GM23338 (cell line): Measurements from ENCODE around the gene TTC31.

Source experiments
- CREB1 ChIP-seq: fragments of 250-450 bp; sonication (Bioruptor Pico); IDR thresholded peaks from 2 replicates; pipeline ENCODE4 v1.5.0; 2020; ENCODE audit warnings: low read depth, mild to moderate bottlenecking, moderate library complexity
- EZH2 ChIP-seq: fragments of 200-600 bp; sonication (generic); IDR thresholded peaks from one replicate; pipeline ENCODE4 v1.8.0; 2017; ENCODE audit warnings: antibody characterized with exemption, mild to moderate bottlenecking, low read depth; ENCODE audit not compliant: unreplicated experiment
- EZH2phosphoT487 ChIP-seq: fragments of 200-600 bp; sonication (generic); IDR thresholded peaks from one replicate; pipeline ENCODE4 v1.8.1; 2018; ENCODE audit warnings: antibody characterized with exemption; ENCODE audit not compliant: unreplicated experiment
- NANOG ChIP-seq: IDR thresholded peaks from 2 replicates; pipeline ENCODE4 v1.6.1; 2016; ENCODE audit warnings: antibody characterized with exemption, borderline replicate concordance
- POLR2AphosphoS5 ChIP-seq: IDR thresholded peaks from 2 replicates; pipeline ENCODE4 v1.6.1; 2016; ENCODE audit warnings: antibody characterized with exemption, low read depth
- REST ChIP-seq: IDR thresholded peaks from one replicate; pipeline ENCODE4 v1.6.1; 2018; ENCODE audit warnings: antibody characterized with exemption; ENCODE audit not compliant: unreplicated experiment
- STAT1 ChIP-seq: IDR thresholded peaks from one replicate; pipeline ENCODE4 v1.6.1; 2016; ENCODE audit warnings: antibody characterized with exemption; ENCODE audit not compliant: unreplicated experiment
- ZNF114 ChIP-seq: fragments of 250-450 bp; sonication (Bioruptor Pico); IDR thresholded peaks from 2 replicates; pipeline ENCODE4 v1.5.0; 2020; ENCODE audit warnings: mild to moderate bottlenecking, moderate library complexity
- TF ChIP-seq, protein P1 (sequence below), 2 experiments: fragments of 200-600 bp in 1 of 2; sonication (generic) in 1 of 2; conservative IDR thresholded peaks; 2 replicates each; pipeline versions ENCODE4 v1.5.1 to v1.6.1; 2016 to 2017; ENCODE audit warnings: antibody characterized with exemption in 2 of 2, low read depth in 2 of 2, mild to moderate bottlenecking in 2 of 2, moderate library complexity in 1 of 2
- TF ChIP-seq, protein P2 (sequence below): IDR thresholded peaks from 2 replicates; pipeline ENCODE4 v1.6.1; 2016; ENCODE audit warnings: antibody characterized with exemption
- TF ChIP-seq, protein P3 (sequence below): fragments of 250-450 bp; sonication (Bioruptor Pico); IDR thresholded peaks from 2 replicates; pipeline ENCODE4 v1.5.0; 2020; ENCODE audit warnings: mild to moderate bottlenecking, moderate library complexity

GRCh38 chr2:74507926-74508520 lies 25.1 kb downstream of the TTC31 start:
- TF ChIP-seq, protein P1, sequence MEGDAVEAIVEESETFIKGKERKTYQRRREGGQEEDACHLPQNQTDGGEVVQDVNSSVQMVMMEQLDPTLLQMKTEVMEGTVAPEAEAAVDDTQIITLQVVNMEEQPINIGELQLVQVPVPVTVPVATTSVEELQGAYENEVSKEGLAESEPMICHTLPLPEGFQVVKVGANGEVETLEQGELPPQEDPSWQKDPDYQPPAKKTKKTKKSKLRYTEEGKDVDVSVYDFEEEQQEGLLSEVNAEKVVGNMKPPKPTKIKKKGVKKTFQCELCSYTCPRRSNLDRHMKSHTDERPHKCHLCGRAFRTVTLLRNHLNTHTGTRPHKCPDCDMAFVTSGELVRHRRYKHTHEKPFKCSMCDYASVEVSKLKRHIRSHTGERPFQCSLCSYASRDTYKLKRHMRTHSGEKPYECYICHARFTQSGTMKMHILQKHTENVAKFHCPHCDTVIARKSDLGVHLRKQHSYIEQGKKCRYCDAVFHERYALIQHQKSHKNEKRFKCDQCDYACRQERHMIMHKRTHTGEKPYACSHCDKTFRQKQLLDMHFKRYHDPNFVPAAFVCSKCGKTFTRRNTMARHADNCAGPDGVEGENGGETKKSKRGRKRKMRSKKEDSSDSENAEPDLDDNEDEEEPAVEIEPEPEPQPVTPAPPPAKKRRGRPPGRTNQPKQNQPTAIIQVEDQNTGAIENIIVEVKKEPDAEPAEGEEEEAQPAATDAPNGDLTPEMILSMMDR (conservative IDR thresholded peaks at IDR 0.05; ENCODE audit: low read depth in 2 of 2): no peak
- no peak for TF ChIP-seq EZH2phosphoT487
- TF ChIP-seq POLR2AphosphoS5: no peak
- no peak for TF ChIP-seq EZH2
- TF ChIP-seq ZNF114 (CRISPR knock-in tag): no peak
- TF ChIP-seq REST: no peak
- no peak for TF ChIP-seq CREB1
- TF ChIP-seq STAT1: no peak
- TF ChIP-seq, protein P2, sequence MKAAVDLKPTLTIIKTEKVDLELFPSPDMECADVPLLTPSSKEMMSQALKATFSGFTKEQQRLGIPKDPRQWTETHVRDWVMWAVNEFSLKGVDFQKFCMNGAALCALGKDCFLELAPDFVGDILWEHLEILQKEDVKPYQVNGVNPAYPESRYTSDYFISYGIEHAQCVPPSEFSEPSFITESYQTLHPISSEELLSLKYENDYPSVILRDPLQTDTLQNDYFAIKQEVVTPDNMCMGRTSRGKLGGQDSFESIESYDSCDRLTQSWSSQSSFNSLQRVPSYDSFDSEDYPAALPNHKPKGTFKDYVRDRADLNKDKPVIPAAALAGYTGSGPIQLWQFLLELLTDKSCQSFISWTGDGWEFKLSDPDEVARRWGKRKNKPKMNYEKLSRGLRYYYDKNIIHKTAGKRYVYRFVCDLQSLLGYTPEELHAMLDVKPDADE: no peak
- no peak for TF ChIP-seq NANOG
- TF ChIP-seq, protein P3, sequence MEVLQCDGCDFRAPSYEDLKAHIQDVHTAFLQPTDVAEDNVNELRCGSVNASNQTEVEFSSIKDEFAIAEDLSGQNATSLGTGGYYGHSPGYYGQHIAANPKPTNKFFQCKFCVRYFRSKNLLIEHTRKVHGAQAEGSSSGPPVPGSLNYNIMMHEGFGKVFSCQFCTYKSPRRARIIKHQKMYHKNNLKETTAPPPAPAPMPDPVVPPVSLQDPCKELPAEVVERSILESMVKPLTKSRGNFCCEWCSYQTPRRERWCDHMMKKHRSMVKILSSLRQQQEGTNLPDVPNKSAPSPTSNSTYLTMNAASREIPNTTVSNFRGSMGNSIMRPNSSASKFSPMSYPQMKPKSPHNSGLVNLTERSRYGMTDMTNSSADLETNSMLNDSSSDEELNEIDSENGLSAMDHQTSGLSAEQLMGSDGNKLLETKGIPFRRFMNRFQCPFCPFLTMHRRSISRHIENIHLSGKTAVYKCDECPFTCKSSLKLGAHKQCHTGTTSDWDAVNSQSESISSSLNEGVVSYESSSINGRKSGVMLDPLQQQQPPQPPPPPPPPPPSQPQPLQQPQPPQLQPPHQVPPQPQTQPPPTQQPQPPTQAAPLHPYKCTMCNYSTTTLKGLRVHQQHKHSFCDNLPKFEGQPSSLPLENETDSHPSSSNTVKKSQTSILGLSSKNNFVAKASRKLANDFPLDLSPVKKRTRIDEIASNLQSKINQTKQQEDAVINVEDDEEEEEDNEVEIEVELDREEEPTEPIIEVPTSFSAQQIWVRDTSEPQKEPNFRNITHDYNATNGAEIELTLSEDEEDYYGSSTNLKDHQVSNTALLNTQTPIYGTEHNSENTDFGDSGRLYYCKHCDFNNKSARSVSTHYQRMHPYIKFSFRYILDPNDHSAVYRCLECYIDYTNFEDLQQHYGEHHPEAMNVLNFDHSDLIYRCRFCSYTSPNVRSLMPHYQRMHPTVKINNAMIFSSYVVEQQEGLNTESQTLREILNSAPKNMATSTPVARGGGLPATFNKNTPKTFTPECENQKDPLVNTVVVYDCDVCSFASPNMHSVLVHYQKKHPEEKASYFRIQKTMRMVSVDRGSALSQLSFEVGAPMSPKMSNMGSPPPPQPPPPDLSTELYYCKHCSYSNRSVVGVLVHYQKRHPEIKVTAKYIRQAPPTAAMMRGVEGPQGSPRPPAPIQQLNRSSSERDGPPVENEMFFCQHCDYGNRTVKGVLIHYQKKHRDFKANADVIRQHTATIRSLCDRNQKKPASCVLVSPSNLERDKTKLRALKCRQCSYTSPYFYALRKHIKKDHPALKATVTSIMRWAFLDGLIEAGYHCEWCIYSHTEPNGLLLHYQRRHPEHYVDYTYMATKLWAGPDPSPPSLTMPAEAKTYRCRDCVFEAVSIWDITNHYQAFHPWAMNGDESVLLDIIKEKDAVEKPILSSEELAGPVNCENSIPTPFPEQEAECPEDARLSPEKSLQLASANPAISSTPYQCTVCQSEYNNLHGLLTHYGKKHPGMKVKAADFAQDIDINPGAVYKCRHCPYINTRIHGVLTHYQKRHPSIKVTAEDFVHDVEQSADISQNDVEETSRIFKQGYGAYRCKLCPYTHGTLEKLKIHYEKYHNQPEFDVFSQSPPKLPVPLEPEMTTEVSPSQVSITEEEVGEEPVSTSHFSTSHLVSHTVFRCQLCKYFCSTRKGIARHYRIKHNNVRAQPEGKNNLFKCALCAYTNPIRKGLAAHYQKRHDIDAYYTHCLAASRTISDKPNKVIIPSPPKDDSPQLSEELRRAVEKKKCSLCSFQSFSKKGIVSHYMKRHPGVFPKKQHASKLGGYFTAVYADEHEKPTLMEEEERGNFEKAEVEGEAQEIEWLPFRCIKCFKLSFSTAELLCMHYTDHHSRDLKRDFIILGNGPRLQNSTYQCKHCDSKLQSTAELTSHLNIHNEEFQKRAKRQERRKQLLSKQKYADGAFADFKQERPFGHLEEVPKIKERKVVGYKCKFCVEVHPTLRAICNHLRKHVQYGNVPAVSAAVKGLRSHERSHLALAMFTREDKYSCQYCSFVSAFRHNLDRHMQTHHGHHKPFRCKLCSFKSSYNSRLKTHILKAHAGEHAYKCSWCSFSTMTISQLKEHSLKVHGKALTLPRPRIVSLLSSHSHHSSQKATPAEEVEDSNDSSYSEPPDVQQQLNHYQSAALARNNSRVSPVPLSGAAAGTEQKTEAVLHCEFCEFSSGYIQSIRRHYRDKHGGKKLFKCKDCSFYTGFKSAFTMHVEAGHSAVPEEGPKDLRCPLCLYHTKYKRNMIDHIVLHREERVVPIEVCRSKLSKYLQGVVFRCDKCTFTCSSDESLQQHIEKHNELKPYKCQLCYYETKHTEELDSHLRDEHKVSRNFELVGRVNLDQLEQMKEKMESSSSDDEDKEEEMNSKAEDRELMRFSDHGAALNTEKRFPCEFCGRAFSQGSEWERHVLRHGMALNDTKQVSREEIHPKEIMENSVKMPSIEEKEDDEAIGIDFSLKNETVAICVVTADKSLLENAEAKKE (CRISPR knock-in tag): no peak
